8988T (cell line): ENCODE results near the gene ABI1.
"Not testable (repeated sequence)": the region's sequence is repeated elsewhere in the genome, so short reads cannot be mapped to it uniquely, and the experiment has no call there.

Experiments used
- DNase-seq: peaks from one replicate; pipeline ENCODE4 v3.0.0; 2011

Gene ABI1

GRCh38 chr10:26860443-26861204, at the start of gene ABI1:
Gene ABI1 (minus strand): TSS chr10:26860958. CDS start chr10:26860863, 95 bp downstream.
- peak; percentile 53 for DNase-seq

- DNase-seq: no peak
Measured at GRCh38 chr10:26909753-26910152, 49.0 kb upstream of the ABI1 start.

- DNase-seq: not testable (repeated sequence)
Measured at GRCh38 chr10:26905253-26905781, 44.6 kb upstream of the ABI1 start.

- DNase-seq: no peak
Measured at GRCh38 chr10:26903431-26904217, 42.9 kb upstream of the ABI1 start.

- not testable (repeated sequence) for DNase-seq
Measured at GRCh38 chr10:26892306-26892923, 31.7 kb upstream of the ABI1 start.

GRCh38 chr10:26890956-26891355, 30.2 kb upstream of the ABI1 start:
- DNase-seq: no peak

- peak; percentile 40 for DNase-seq
Measured at GRCh38 chr10:26887611-26888215, 27.0 kb upstream of the ABI1 start.

GRCh38 chr10:26881600-26882331, 21.0 kb upstream of the ABI1 start:
- no peak for DNase-seq

- DNase-seq: no peak
Measured at GRCh38 chr10:26879744-26880143, 19.0 kb upstream of the ABI1 start.

- DNase-seq: no peak
Measured at GRCh38 chr10:26870766-26871165, 10.0 kb upstream of the ABI1 start.

GRCh38 chr10:26869528-26869927, 8.8 kb upstream of the ABI1 start:
- DNase-seq: no peak

- no peak for DNase-seq
Measured at GRCh38 chr10:26863351-26864076, 2.8 kb upstream of the ABI1 start.

- no peak for DNase-seq
Measured at GRCh38 chr10:26861205-26861998, 644 bp upstream of the ABI1 start.

- no peak for DNase-seq
Measured at GRCh38 chr10:26860102-26860442, 686 bp downstream of the ABI1 start.

- no peak for DNase-seq
Measured at GRCh38 chr10:26859241-26860101, 1.3 kb downstream of the ABI1 start.

- no peak for DNase-seq
Measured at GRCh38 chr10:26858707-26859034, 2.1 kb downstream of the ABI1 start.

- DNase-seq: no peak
Measured at GRCh38 chr10:26857991-26858706, 2.6 kb downstream of the ABI1 start.

GRCh38 chr10:26857553-26857952, 3.2 kb downstream of the ABI1 start:
- not testable (repeated sequence) for DNase-seq

- no peak for DNase-seq
Measured at GRCh38 chr10:26855186-26855585, 5.6 kb downstream of the ABI1 start.
